Measurements from ENCODE around the gene CXXC5.

Gene CXXC5

DNA sequence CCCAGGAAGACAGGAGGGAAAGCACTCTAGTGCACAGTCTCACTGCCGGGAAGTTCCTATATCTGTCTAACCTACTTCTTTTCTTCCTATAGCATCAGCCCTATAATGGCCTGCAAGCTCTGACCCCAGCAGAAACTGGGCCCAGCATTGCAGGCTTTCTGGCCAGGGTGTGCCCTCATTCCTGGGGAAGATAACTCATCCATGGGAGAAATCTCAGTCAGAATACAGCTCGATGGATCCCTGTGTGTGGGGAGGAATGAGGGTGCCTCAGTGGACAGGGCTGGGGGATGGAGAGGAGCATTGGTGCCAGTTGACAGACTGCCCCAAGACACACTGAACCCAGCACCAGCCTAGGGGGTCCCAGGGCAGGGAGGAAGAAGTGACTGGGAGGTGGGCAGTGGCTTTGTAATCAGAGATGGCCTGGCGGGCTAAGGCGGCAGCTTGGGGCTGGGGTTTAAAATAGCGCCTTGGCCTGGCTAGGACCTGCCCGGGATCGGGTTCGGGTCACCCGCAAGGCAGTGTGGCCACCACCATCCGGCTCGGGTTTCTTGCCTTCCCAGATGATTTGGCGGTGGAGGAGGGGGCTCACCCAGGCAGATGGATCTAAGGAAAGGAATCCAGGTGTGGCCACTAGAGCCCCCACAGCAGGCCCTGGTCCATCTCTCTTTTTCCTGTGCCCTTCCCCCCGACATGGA is 7.6 kb upstream of the CXXC5 start:
- no peak overlapping the region for H3K27ac ChIP-seq
- TF ChIP-seq ZFX (IDR thresholded peaks at IDR 0.05; ENCODE audit: borderline replicate concordance) (no peak), CTCF (IDR thresholded peaks at IDR 0.05) (no peak)

DNA sequence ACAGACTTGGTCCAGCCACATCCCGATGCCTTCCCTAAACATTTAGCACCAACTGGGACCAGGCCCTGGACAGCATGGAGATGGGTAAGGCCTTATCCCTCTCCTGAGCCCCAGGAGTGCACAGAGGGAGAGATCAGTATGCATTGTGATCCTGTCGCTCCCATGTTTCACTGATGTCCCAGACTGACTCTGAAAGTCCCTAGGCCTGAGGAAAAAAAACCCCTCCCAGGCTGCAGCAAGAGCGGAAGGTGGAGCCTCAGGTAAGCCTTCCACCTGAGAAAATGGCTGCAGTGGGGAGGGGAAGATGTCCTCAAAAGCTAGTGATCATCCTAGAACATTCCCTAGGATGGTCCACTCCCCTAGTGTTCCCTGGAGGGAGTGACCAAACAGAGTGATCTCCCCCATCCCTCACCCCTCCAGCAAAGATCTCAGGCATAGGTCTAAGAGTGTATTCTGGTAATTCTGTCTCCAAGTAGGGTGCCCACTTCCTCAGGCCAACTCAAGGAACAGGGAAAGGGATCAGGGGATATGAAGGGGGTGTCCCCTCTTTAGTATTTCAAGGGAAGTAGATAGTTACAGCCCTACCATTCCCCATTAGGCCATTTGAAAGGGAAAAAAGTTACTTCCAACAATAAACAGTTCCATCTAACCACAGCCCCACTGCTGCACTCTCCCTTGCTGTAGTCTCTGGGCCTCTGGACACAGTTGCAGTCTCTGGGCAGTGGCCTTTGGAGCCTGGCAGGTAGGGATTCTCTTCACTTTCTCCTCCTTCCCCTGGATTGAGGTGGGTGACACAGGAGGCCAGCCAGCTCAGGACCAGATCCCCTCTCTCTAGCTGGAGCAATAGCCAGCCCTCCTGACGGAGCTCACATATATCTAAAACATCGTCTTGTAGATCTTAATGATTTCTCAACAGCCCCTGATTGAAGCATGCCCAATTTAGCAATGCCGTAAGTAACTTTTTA is 6.8 kb upstream of the CXXC5 start:
- TF ChIP-seq ZFX (IDR thresholded peaks at IDR 0.05; ENCODE audit: borderline replicate concordance) = no peak
- no peak for TF ChIP-seq CTCF (IDR thresholded peaks at IDR 0.05)
- H3K27ac ChIP-seq = no peak overlapping the region

DNA sequence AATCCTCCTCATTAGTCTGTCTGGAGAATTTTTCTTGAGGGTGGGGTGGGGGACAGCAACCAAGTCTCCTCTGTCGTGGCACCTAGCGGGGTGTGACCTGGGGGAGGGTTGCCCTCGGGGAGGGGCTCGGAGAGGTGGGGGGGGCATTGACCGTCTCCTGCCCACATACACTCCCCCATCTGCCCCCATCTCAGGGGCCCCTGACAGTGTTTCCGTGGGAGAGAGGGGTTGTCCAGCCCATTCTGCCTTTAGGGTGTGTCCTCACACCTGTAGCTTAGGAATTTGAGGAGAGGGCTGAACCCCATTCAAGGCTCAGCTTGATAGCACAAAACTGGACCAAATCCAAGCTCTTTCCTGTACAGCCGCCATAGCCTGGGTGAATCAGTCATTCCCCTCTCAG is 5.9 kb upstream of the CXXC5 start:
- no peak overlapping the region for H3K27ac ChIP-seq
- no peak for TF ChIP-seq CTCF (IDR thresholded peaks at IDR 0.05)
- no peak for TF ChIP-seq ZFX (IDR thresholded peaks at IDR 0.05; ENCODE audit: borderline replicate concordance)

DNA sequence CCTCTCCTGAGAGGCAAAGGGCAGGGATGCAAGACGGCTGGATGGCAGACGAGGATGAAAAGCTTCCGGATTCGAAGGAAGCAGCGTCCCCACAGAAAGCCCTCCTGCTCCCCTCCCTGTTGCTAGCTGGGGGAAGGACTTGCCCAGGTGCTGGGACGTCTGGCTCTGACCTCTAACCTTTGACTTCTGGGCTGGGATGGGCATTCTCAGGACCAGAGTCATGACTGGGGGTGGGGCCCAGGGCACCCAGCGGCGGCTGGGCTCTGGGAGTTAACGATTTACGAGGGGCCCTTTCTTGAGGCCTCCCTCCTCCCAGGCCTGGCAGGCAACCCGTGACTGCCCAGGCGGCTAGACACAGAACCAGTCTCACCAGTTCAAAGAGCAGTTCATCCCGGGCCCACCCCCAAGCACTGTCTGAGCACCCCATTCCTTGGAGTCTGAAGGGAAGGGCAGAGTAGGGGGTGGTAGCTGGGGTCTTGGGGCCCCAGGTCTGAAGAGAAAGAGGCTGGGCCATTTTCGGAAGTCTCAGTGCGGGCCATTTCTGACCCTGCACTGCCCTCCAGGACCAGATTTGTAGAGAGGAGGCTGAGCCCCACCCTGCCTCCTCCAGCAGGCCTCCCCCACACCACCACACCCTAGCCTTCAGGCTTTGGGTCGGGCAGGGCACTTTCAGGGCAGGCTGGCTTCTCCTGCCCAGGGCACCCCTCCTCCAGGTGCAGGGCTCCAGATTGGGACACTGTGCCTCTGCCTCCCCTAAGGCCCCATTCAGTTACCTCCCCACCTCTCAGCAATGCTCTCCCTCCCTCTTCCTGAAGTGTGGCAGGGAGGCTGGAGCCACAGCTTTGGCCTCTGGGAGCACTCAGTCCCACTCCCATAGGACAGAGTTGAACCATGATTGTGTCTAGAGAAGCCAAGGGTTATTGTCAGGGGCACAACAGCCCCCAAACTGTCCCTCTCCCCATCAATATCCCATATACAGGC is 5.0 kb upstream of the CXXC5 start:
- H3K27ac ChIP-seq = no peak overlapping the region
- no peak for TF ChIP-seq CTCF (IDR thresholded peaks at IDR 0.05)
- no peak for TF ChIP-seq ZFX (IDR thresholded peaks at IDR 0.05; ENCODE audit: borderline replicate concordance)

DNA sequence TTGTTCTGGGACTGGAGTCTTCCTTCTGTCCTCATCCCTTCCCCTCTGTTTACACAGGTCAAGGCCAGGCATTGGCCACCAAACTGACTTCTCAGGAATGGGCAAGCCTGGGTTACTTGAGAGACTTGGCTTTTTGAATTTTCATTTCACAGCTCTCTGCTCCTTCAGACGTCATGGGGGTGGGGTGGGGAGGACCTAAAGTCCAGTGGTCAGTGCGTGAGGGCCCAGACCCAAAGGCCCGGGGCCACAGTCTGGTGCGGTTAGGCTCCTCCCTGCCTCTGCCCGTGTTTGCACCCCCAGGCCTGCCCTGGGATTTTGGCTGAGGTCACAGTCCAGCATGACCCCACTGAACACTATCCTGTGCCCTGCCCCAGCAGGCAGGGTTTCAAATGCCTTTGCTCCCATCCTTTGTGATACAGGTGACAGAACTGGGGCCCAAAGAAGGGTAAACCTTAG is 4.1 kb upstream of the CXXC5 start:
- no peak for TF ChIP-seq CTCF (IDR thresholded peaks at IDR 0.05)
- TF ChIP-seq ZFX (IDR thresholded peaks at IDR 0.05; ENCODE audit: borderline replicate concordance) = no peak
- H3K27ac ChIP-seq = no peak overlapping the region

DNA sequence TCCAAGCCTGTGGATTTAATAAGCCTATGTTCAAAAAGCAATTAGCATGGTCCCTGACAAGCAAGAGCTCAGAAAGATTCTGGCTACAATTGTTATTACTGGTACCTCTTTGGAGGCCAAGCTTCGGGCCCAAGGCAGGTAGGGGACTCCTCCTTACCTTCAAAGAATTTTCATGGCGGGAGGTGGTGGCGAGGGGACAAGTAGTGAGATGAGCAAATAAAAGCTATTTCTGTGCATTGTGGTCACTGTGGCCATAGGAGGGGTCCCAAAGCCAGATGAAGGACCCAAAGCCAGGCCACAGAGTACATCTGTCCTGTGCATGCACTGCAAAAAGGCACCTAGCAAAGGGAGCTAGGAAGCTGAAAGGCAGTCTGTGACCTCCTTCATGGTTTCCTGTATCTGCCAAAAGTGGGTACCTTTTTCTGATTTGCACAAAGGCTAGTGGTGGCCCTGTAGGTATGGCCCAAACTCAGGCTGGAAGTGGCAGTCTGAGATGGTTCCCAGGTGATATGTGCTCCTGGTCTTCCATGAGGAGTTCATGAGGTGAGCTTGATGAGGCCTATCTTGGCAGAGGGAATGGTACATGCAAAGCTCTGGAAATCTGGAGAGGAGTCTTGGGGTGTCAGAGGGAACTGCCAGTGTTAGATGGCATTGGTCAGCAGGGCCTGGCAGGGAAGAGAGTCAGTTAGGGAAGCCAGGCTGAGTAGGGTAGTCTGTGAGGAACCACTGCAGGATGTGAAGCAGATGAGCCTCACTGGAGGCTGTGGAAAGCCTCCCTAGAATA is 3.3 kb upstream of the CXXC5 start:
- TF ChIP-seq CTCF (IDR thresholded peaks at IDR 0.05) (no peak), ZFX (IDR thresholded peaks at IDR 0.05; ENCODE audit: borderline replicate concordance) (no peak)
- no peak overlapping the region for H3K27ac ChIP-seq
